SK-N-MC (cell line): Measurements from ENCODE around the gene TIMP2.
"Not testable (repeated sequence)": the region's sequence is repeated elsewhere in the genome, so short reads cannot be mapped to it uniquely, and the experiment has no call there.

Source experiments
- DNase-seq: peaks from one replicate; pipeline ENCODE4 v3.0.0-alpha.2; 2011; ENCODE audit warnings: low read depth, low spot score
- H3K27ac ChIP-seq: fragments of 200-600 bp; sonication (generic); 2 replicates; pipeline ENCODE4 v1.5.1; 2016; ENCODE audit warnings: mixed run types
- H3K36me3 ChIP-seq: fragments of 200-600 bp; sonication (generic); 2 replicates; pipeline ENCODE4 v1.6.1; 2017; ENCODE audit warnings: antibody characterized with exemption, low read length, mixed read lengths; ENCODE audit not compliant: insufficient read depth
- H3K4me3 ChIP-seq: fragments of 200-600 bp; sonication (generic); 2 replicates; pipeline ENCODE4 v1.5.1; 2016
- H3K9ac ChIP-seq: fragments of 200-600 bp; sonication (generic); 2 replicates; pipeline ENCODE4 v1.8.0; 2017; ENCODE audit warnings: mixed run types, mixed read lengths; ENCODE audit not compliant: insufficient read length
- H3K9me3 ChIP-seq: fragments of 200-600 bp; sonication (generic); 2 replicates; pipeline ENCODE4 v1.6.1; 2017; ENCODE audit warnings: low read depth, mild to moderate bottlenecking, antibody characterized with exemption, low read length, moderate library complexity, mixed read lengths
- EZH2 ChIP-seq: fragments of 200-600 bp; sonication (generic); IDR thresholded peaks from one replicate; pipeline ENCODE4 v1.6.1; 2017; ENCODE audit warnings: antibody characterized with exemption
- FOXP2 ChIP-seq: optimal IDR thresholded peaks from 2 replicates; pipeline ENCODE3; 2011; ENCODE audit warnings: mild to moderate bottlenecking, moderate library complexity; ENCODE audit not compliant: insufficient read depth; ENCODE audit errors: extremely low read length, control extremely low read depth
- POLR2AphosphoS5 ChIP-seq: IDR thresholded peaks from 2 replicates; pipeline ENCODE4 v1.6.1; 2012; ENCODE audit warnings: mild to moderate bottlenecking, low read depth, low read length, borderline replicate concordance

The TIMP2 gene

GRCh38 chr17:78918979-78919378 lies 6.2 kb downstream of the TIMP2 start:
- H3K27ac ChIP-seq: 0 out of 2 replicates have a peak overlapping the region, but pooled peaks have one; percentile 19
- no peak overlapping the region for H3K9ac ChIP-seq
- DNase-seq: no peak
- H3K4me3 ChIP-seq: no peak overlapping the region
- no peaks in the 10 kb centered on the region for H3K9me3 ChIP-seq
- peaks cover 3% of the 10 kb centered on the region; the same call in 1 of the 2 replicates for H3K36me3 ChIP-seq
- TF ChIP-seq FOXP2 (no peak), EZH2 (no peak), POLR2AphosphoS5 (no peak)

- Histone ChIP-seq H3K9me3 (no peaks in the 10 kb centered on the region), H3K36me3 (peaks cover 3% of the 10 kb centered on the region; the same call in 1 of the 2 replicates), H3K9ac (no peak overlapping the region), H3K4me3 (no peak overlapping the region), H3K27ac (no peak overlapping the region)
- DNase-seq: no peak
- TF ChIP-seq POLR2AphosphoS5 (no peak), EZH2 (no peak), FOXP2 (no peak)
Measured at GRCh38 chr17:78917451-78918275, 7.5 kb downstream of the TIMP2 start.

GRCh38 chr17:78915872-78916632 lies 9.1 kb downstream of the TIMP2 start:
- peak overlapping the region; percentile 47 for H3K9ac ChIP-seq
- peak overlapping the region; percentile 22; the same call in 1 of the 2 replicates for H3K4me3 ChIP-seq
- H3K36me3 ChIP-seq: peaks cover 3% of the 10 kb centered on the region; the same call in 1 of the 2 replicates
- no peaks in the 10 kb centered on the region for H3K9me3 ChIP-seq
- TF ChIP-seq FOXP2 (no peak), POLR2AphosphoS5 (no peak), EZH2 (no peak)
- no peak for DNase-seq
- H3K27ac ChIP-seq: peak overlapping the region; percentile 68; the same call in 1 of the 2 replicates

- H3K36me3 ChIP-seq: peaks cover 3% of the 10 kb centered on the region; the same call in 1 of the 2 replicates
- no peak overlapping the region for H3K9ac ChIP-seq
- no peak for DNase-seq
- TF ChIP-seq FOXP2 (no peak), POLR2AphosphoS5 (no peak), EZH2 (no peak)
- H3K4me3 ChIP-seq: no peak overlapping the region
- no peaks in the 10 kb centered on the region for H3K9me3 ChIP-seq
- H3K27ac ChIP-seq: no peak overlapping the region
Measured at GRCh38 chr17:78913115-78913514, 12.1 kb downstream of the TIMP2 start.

- Histone ChIP-seq H3K4me3 (no peak overlapping the region), H3K27ac (no peak overlapping the region), H3K9ac (no peak overlapping the region), H3K36me3 (no peaks in the 10 kb centered on the region; the same call in 1 of the 2 replicates), H3K9me3 (no peaks in the 10 kb centered on the region)
- no peak for DNase-seq
- TF ChIP-seq FOXP2: no peak
- TF ChIP-seq EZH2: no peak
- TF ChIP-seq POLR2AphosphoS5: no peak
Measured at GRCh38 chr17:78912082-78912481, 13.1 kb downstream of the TIMP2 start.

- not testable (repeated sequence) for H3K9me3 ChIP-seq, H3K27ac ChIP-seq, DNase-seq, H3K4me3 ChIP-seq, H3K36me3 ChIP-seq, H3K9ac ChIP-seq
Measured at GRCh38 chr17:78911543-78911942, 13.6 kb downstream of the TIMP2 start.

- no peak overlapping the region for H3K9ac ChIP-seq
- H3K4me3 ChIP-seq: no peak overlapping the region
- H3K9me3 ChIP-seq: no peaks in the 10 kb centered on the region
- H3K36me3 ChIP-seq: no peaks in the 10 kb centered on the region
- no peak overlapping the region for H3K27ac ChIP-seq
- TF ChIP-seq FOXP2: no peak
- TF ChIP-seq EZH2: no peak
- no peak for TF ChIP-seq POLR2AphosphoS5
- DNase-seq: no peak
Measured at GRCh38 chr17:78910497-78911284, 14.5 kb downstream of the TIMP2 start.

GRCh38 chr17:78908426-78908825 lies 16.8 kb downstream of the TIMP2 start:
- no peak for DNase-seq

More at GRCh38 chr17:78908426-78908825, 16.8 kb downstream of the TIMP2 start:
- TF ChIP-seq EZH2 (no peak), FOXP2 (no peak), POLR2AphosphoS5 (no peak)
- H3K9me3 ChIP-seq: no peaks in the 10 kb centered on the region
- H3K27ac ChIP-seq: no peak overlapping the region
- H3K9ac ChIP-seq: no peak overlapping the region
- H3K36me3 ChIP-seq: no peaks in the 10 kb centered on the region
- no peak overlapping the region for H3K4me3 ChIP-seq
